Prostate gland (tissue), 2 donors: Measurements from ENCODE around the gene ECEL1.

Experiments used
- CTCF ChIP-seq, 4 experiments: fragments of 200-600 bp in 2 of 4; fragments of 450-650 bp in 2 of 4; sonication (generic) in 2 of 4; IDR thresholded peaks; 1 replicate in 3 of 4; 2 replicates in 1 of 4; pipeline ENCODE4 v1.5.1; 2016 to 2019; ENCODE audit warnings: antibody characterized with exemption in 4 of 4, mild to moderate bottlenecking in 2 of 4, moderate library complexity in 2 of 4
- POLR2A ChIP-seq: fragments of 450-650 bp; IDR thresholded peaks from one replicate; pipeline ENCODE4 v1.6.1; 2016; ENCODE audit warnings: antibody characterized with exemption, mild to moderate bottlenecking

DNA sequence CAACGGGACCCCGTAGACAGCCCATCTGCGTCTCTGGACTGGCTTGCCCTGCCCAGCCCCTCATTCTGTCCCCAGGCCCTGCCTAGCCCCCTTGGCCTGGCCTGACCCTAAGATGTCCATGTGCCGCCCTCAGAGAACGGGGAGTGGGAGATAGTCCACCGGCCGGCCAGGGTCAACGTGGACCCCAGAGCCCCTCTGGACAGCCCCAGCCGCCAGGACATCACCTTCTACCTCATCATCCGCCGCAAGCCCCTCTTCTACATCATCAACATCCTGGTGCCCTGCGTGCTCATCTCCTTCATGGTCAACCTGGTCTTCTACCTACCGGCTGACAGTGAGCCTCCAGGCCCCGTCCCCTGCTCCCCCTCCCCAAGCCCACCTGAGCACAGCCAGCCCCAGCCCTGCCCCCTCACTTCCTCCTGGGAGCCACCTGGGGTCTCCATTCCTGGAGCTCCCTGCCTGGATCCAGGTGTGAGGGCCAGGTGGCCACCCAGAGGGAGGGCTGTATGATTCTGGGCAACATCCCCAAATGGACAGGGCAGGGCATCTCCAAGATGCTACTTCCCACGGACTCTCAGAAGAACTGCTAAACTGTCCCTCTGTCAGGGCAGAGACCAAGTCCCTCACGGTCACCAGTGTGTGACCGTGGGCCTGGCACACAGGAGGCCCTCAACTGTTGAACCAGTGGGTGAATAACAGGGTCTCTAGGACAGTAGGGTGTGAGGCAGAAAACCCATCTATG lies 42.3 kb upstream of the ECEL1 start:
- TF ChIP-seq POLR2A, result no peak
- no peak for TF ChIP-seq CTCF (IDR thresholded peaks at IDR 0.05)
